GM06990 (cell line): ENCODE results near the gene NME3.

ENCODE experiments used
- DNase-seq: peaks from one replicate; pipeline ENCODE4 v3.0.0-alpha.2; 2011; ENCODE audit not compliant: insufficient read length; ENCODE audit errors: extremely low read depth
- H3K27me3 ChIP-seq: replicated peaks from 2 replicates; pipeline ENCODE4 v1.6.0; 2011; ENCODE audit warnings: low read length; ENCODE audit not compliant: control insufficient read depth, insufficient read depth
- H3K36me3 ChIP-seq: 2 replicates; pipeline ENCODE4 v1.5.1; 2011; ENCODE audit warnings: low read length; ENCODE audit not compliant: control insufficient read depth, insufficient read depth
- H3K4me3 ChIP-seq: replicated peaks from 2 replicates; pipeline ENCODE4 v1.5.1; 2011; ENCODE audit warnings: low read depth, mild to moderate bottlenecking, control low read depth, low read length
- CTCF ChIP-seq: IDR thresholded peaks from 2 replicates; pipeline ENCODE4 v1.5.1; 2011; ENCODE audit warnings: low read length, control low read depth, mild to moderate bottlenecking, inconsistent platforms; ENCODE audit not compliant: insufficient read depth, poor library complexity, severe bottlenecking

The NME3 gene

GRCh38 chr16:1762879-1763520, 8.3 kb downstream of the NME3 start:
- Histone ChIP-seq H3K27me3 (no peaks in the 10 kb centered on the region), H3K36me3 (peaks cover 52% of the 10 kb centered on the region), H3K4me3 (no peak overlapping the region)
- no peak for TF ChIP-seq CTCF
- no peak for DNase-seq

GRCh38 chr16:1762196-1762878, 9.0 kb downstream of the NME3 start:
- no peak overlapping the region for H3K4me3 ChIP-seq
- no peak for DNase-seq
- no peak for TF ChIP-seq CTCF
- no peaks in the 10 kb centered on the region for H3K27me3 ChIP-seq
- peaks cover 50% of the 10 kb centered on the region for H3K36me3 ChIP-seq

- Histone ChIP-seq H3K36me3 (peaks cover 46% of the 10 kb centered on the region), H3K27me3 (no peaks in the 10 kb centered on the region), H3K4me3 (no peak overlapping the region)
Measured at GRCh38 chr16:1761751-1762150, 9.6 kb downstream of the NME3 start.

GRCh38 chr16:1760911-1761310, 10.4 kb downstream of the NME3 start:
- no peak overlapping the region for H3K4me3 ChIP-seq
- no peak for TF ChIP-seq CTCF
- H3K27me3 ChIP-seq = no peaks in the 10 kb centered on the region
- peaks cover 43% of the 10 kb centered on the region for H3K36me3 ChIP-seq
- no peak for DNase-seq

More at GRCh38 chr16:1761751-1762150, 9.6 kb downstream of the NME3 start:
- TF ChIP-seq CTCF = no peak
- no peak for DNase-seq

- TF ChIP-seq CTCF = no peak
- Histone ChIP-seq H3K4me3 (no peak overlapping the region), H3K36me3 (peaks cover 32% of the 10 kb centered on the region)
Measured at GRCh38 chr16:1759511-1759910, 11.8 kb downstream of the NME3 start.

GRCh38 chr16:1758923-1759322, 12.4 kb downstream of the NME3 start:
- H3K27me3 ChIP-seq = no peaks in the 10 kb centered on the region
- no peak for DNase-seq
- H3K36me3 ChIP-seq = peaks cover 28% of the 10 kb centered on the region
- H3K4me3 ChIP-seq = no peak overlapping the region
- no peak for TF ChIP-seq CTCF

More at GRCh38 chr16:1759511-1759910, 11.8 kb downstream of the NME3 start:
- H3K27me3 ChIP-seq = no peaks in the 10 kb centered on the region
- no peak for DNase-seq
